Suppressor macrophage (primary cell): Measurements from ENCODE around the gene BNIP5.

Experiments used
- DNase-seq, 4 experiments: peaks; one replicate each; pipeline ENCODE4 v3.0.0-alpha.2; 2020 to 2022

Gene BNIP5

DNA sequence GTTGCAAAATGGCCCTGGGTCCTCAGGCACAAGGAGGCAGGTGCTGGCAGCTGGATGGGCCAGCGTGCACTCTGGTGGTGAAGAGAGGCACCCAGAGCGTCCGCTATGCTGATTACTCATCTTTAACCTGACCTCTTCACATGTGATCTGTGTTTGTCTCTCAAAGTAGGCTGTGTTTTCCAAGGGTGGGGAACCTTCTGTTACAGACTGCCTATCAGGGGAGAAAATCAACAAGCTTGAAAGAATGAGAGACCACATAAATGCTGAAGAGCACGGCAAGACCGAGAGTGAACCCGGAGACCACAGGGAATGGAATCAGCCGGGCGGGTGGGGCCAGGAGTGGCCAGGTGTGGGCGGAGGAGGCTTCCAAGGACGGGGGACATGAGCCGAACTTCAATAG lies 16.2 kb downstream of the BNIP5 start:
- no peak for DNase-seq

DNA sequence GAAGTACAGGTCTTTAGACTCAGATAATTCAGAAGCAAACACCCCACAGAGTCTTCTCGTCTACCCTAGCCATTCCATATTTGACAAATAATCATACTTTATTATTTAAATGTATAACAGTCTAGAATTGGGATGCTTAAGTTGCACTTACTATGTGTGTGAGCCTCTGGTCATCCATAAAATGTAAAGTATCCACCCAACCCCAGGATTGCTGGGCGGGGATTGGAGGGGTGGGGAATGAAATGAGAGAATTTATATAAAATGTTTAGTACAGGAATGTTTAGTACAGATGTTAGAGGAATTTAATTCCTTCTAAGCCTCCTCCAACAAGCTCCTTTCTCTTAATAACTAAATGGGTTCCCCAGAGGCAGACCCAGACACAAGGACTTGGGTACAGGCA lies 16.9 kb downstream of the BNIP5 start:
- no peak for DNase-seq

- DNase-seq = no peak
Measured at GRCh38 chr6:36319436-36319762, 17.3 kb downstream of the BNIP5 start.

DNA sequence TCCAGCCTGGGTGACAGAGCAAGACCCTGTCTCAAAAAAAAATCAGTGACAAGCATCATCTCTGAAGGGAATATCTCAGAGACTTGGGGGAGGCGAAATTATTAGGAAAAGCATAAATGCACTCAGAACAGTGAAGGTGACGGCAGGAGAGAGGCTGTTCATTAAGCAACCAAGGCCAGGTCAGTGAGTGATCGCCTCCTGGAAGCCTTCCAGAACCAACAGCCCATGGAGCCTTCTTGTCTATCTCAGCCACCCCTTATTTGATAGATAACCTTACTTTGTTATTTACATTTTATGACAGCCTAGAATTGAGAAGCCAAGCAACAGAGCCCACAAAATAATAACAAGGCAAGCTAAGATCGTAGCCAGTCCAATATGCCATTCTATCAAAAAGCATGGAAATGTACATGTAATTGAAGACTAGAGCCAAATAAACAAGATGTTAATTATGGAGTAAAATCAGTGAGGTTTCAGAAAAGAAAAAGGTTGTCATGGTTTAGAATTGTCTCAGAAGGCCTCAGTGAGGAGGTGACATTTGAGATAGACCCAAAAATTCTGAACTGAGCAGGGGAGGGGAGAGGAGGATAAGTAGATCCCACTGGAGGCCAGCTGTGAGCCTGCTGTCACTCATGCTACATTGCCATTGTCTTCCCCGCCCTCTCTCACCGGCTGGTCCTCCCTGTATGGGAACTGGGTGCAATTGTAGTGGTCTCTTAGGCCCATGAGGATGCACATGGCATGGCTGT lies 17.8 kb downstream of the BNIP5 start:
- no peak for DNase-seq

DNA sequence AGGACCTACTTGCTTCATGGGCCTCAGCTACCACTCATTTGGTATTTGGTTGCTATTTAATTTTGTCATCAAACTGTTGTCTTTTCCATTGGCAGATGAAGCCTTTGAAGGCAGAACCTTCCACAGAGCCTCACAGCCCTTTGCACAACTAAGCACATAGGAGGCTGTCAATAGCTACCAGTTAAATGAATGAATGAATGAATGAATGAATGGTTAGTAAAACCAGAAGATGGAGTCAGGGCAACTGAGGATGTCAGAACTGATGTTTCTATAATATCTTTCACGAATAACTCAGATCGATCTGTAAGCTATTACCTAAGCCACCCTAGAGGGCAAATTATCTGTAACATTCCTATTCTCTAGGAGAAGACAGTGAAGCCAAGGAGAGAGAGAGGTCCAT lies 19.1 kb downstream of the BNIP5 start:
- no peak for DNase-seq

GRCh38 chr6:36315921-36316320 lies 20.8 kb downstream of the BNIP5 start:
- DNase-seq = no peak

DNA sequence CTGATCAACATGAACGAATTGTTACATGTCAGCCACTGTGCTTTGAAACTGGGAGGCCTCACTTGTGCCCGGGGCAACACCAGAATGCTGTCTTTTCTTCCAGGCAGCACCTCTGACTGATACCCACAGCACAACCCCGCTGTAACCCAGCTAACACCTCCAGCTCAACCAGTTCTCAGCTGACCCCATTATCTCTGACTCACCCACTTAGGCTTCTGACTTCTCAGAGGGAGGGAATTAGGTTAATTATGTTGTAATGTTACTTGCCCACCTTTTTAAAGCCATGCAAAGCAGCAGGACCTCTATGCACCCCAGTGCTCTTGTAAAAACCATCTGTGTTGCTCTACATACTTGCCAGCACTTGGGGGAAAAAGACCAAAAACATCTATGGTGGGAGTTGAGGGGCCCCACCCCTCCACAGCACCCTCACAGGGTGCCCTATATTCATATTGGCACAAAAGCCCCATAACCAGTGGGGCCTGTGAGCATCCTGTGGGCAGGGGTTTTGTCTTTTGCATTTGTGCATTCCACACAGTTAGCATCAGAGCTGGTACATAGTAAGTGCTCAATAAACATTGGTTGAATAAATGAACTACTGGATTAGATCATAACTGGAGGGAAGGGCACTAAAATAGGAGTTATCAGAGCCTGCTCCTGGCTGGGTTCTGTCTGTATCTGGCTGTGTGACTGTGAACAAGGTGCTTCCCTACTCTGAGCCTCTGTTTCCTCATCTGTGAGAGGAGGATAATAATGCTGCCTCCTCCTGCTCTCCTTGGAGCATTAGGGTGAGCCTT lies 22.3 kb downstream of the BNIP5 start:
- peak in 1 of 4 experiments; percentile 18 for DNase-seq

DNA sequence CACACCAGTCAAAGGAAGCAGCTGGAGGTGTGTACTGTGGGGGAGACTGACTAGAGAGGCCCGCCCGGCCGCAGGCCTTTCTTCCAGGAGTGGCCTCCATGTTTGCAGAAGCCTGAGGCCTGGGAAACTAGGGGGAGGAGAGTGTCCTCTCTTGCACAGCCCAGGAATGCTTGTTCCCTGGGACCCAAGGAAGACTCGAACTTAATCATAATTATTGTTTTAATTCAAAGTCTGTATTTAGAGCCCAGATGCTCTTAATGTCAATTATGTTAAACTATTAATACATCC lies 23.1 kb downstream of the BNIP5 start:
- DNase-seq = no peak

DNA sequence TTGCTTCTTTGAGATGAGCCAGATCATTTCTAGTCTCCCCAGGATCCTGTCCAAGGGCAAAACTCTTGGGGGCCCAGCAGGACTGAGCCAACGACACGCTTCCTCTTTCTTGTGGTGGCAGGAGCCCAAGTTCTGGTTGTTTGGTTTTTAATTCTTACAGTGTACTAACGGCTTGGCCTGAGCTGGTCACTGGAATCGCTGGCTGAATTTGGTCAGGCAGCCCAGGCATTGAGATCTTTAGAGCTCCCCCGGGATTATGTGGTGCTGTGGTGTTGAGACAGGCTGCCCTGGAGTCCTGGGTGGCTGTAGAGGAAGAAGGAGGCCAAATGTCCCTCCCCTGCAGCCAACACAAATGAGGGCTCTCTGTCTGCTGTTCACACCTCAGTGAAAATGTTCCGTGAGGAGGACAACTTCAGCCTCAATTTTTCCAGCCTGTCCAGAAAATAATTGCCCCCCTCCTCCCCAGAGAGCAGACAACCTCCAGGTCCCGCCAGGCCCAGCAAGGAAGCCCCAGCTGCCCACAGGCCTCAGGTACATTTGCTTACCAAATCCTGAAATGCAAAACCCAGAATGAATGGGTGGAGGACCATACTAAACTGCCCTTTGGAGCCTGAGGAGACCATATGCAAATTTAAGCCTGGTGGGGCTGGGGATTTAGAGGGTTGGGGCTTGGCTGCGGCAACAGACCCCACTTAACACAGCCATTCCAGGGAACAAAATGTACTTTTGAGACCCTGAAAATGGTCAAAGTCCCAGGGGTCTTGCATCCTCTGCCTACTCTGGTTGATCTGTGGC lies 23.6 kb downstream of the BNIP5 start:
- DNase-seq = peak; percentile 58 to 66 (median 60)

DNA sequence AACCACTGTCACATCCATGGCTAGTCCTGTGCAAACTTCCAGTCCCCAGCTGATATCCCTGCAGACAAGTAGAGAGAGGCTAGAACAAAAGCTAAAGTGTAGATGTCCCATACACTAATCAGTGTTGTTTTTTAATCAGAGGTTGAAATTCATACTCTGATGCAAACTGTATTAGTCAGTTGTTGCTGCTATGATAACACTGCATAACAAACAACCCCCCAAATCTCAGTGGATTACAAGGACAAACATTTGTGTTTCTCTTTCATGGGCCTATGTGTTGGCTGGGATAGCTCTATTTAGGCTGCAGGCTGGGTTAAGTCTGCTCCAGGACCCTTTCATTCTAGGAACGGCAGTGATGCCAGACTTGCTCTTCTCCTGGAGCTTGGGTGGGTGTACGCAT lies 26.8 kb downstream of the BNIP5 start:
- no peak for DNase-seq

- DNase-seq = no peak
Measured at GRCh38 chr6:36309203-36309602, 27.5 kb downstream of the BNIP5 start.

- no peak for DNase-seq
Measured at GRCh38 chr6:36308514-36308913, 28.2 kb downstream of the BNIP5 start.

- DNase-seq = no peak
Measured at GRCh38 chr6:36306375-36306774, 30.3 kb downstream of the BNIP5 start.

GRCh38 chr6:36305885-36306284 lies 30.8 kb downstream of the BNIP5 start:
- DNase-seq = no peak

DNA sequence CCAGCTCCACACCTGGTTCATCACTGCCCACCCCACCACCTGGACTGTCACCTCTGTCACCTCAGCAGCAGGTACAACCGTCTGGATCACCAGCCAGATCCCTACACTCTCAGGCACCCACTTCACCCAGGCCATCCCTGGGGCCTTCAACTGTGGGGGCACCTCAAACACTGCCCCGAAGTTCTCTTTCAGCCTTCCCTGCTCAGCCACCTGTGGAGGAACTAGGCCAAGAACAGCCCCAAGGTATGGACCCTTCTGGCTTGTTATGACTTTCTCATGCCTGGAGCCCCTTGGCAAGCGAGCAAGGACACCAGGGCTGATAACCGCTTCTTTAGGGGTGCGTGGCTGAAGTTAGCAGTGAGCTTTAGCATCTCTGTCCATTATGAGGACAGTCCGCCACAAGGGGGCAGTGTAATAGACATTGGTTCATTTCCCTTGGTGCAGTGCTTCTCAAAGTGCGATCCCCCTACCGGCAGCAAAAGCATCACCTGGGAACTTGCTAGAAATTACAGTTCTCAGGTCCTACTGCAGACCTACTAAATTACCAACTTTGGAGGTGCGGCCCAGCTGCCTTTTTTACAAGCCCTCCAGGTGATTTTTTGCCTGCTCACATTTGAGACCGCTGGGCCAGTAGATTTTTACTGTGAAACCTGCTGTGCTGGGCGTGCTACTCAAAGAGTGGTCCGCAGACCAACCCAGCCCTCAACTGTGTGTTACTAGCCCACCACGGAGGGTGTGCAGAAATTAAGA lies 34.3 kb downstream of the BNIP5 start:
- peak; percentile 92 to 95 (median 94) for DNase-seq

DNA sequence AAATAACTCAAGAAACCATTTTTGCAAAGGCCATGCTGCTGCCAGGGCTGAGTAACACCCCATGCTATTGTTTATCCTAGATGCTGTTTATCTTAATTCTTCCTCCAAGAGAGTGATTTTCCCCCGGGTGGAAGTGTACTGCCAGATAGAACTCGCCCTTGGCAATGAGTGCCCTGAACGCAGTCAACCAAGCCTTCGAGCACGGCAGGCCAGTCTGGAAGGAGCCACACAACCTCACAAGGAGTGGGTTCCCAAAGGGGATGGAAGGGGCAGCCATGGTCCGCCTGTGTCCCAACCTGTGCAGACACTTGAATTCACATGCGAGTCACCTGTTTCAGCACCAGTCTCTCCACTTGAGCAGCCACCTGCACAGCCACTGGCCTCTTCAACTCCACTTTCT lies 34.9 kb downstream of the BNIP5 start:
- no peak for DNase-seq

DNA sequence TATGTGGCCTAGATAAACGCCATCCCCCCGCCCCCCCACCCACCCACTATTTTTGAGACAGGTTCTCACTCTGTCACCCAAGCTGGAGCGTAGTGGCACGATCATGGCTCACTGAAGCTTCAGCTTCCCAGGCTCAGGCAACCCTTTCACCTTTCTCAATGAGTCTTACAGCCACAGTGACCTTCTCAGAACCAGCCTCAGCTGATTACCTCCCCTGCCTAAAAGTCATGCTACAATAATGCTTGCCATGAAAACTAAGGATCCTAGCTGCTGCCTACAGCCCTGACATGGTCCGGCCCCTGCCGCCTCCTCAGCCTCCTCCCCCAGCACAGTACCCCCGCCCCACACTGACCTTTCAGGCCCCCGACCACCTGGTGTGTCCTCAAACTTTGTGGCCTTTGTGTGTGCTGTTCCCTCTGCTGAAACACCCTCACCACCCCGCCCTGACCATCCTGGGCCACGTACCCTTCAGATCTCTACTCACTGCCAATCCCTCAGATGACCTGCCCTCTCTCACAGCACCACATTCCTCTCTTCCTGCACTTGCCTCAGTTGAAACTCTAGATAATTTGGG lies 35.5 kb downstream of the BNIP5 start:
- DNase-seq = no peak

GRCh38 chr6:36298027-36298426 lies 38.7 kb downstream of the BNIP5 start:
- DNase-seq = no peak

DNA sequence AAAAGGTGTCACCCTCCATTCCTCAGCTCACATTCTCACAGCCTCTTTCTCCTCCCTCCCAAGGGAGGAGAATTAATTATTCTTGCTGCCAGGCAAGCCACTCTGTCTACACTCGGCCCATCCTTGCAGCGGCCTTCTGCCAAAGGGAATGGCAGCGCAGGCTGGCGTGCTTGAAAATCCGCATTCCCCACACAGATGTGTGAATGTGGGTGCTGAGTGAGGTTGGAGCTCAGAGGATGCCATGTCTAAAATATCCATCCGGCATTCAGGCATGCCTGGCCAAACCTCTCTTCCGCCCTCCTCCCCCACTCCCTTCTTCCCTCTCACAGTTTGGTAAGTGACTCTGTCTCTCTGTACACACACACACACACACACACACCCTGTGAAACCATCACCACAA lies 39.2 kb downstream of the BNIP5 start:
- no peak for DNase-seq

GRCh38 chr6:36297051-36297450 lies 39.6 kb downstream of the BNIP5 start:
- peak; percentile 45 to 68 (median 61) for DNase-seq

GRCh38 chr6:36296240-36296639 lies 40.4 kb downstream of the BNIP5 start:
- peak in 2 of 4 experiments; percentile 43 to 56 for DNase-seq

DNA sequence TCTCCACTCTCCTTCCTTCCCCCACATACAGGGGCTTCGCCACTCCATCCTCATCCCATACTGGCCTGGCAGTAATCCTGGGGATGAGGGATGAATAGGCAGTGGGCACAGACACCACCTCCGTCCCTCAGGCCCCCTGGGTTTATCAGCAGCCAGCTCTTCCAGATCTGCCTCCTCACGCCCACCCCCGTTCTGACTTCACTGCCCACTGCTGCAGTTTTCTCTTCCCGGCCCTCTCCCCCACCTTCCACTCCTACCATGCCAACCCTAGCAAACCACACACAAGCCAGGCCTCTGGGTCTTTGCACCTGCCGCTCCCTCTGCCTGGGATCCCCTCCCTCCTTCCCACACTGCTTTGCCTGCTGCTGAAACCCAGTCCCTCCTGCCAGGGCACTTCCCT lies 44.5 kb downstream of the BNIP5 start:
- DNase-seq = no peak
